GM23338 (cell line): ENCODE data around the gene UNC13D. TPM values are rescaled to one million over a fixed set of nuclear protein-coding genes. Genes with fewer than 3 reads are reported as not detected.

Experiments used
- ATAC-seq: fragments of 200-7000 bp; cut with Tn5 transposase; 3 replicates; pipeline ENCODE4 v1.9.1; 2020
- DNase-seq: peaks from one replicate; pipeline ENCODE4 v3.0.0-alpha.2; 2015; ENCODE audit warnings: low spot score
- H2AFZ ChIP-seq: fragments of 200-600 bp; sonication (generic); 2 replicates; pipeline ENCODE4 v1.8.0; 2016; ENCODE audit warnings: antibody characterized with exemption, mild to moderate bottlenecking, moderate library complexity
- H3F3A ChIP-seq: fragments of 200-600 bp; sonication (generic); replicated peaks from 2 replicates; pipeline ENCODE4 v1.8.0; 2017; ENCODE audit warnings: antibody characterized with exemption, mixed run types, low read depth
- H3K27ac ChIP-seq: fragments of 200-600 bp; sonication (generic); 2 replicates; pipeline ENCODE4 v1.6.1; 2016; ENCODE audit warnings: low read depth
- H3K27me3 ChIP-seq: fragments of 200-600 bp; sonication (generic); 2 replicates; pipeline ENCODE4 v1.8.0; 2016; ENCODE audit warnings: mild to moderate bottlenecking, mixed run types, moderate library complexity; ENCODE audit not compliant: insufficient read depth
- H3K36me3 ChIP-seq: fragments of 200-600 bp; sonication (generic); 2 replicates; pipeline ENCODE4 v1.8.0; 2016; ENCODE audit warnings: mild to moderate bottlenecking; ENCODE audit not compliant: insufficient read depth
- H3K4me1 ChIP-seq: fragments of 200-600 bp; sonication (generic); 2 replicates; pipeline ENCODE4 v1.8.0; 2016; ENCODE audit warnings: mild to moderate bottlenecking, moderate library complexity; ENCODE audit not compliant: insufficient read depth
- H3K4me2 ChIP-seq: fragments of 200-600 bp; sonication (generic); 2 replicates; pipeline ENCODE4 v1.7.1; 2017; ENCODE audit warnings: mixed run types
- H3K4me3 ChIP-seq: fragments of 200-600 bp; sonication (generic); 2 replicates; pipeline ENCODE4 v1.6.1; 2016; ENCODE audit warnings: mixed run types
- H3K79me2 ChIP-seq: fragments of 200-600 bp; sonication (generic); replicated peaks from 2 replicates; pipeline ENCODE4 v1.8.0; 2017; ENCODE audit warnings: mild to moderate bottlenecking; ENCODE audit not compliant: insufficient read depth
- H3K9me2 ChIP-seq: fragments of 200-600 bp; sonication (generic); 2 replicates; pipeline ENCODE4 v1.8.0; 2017; ENCODE audit not compliant: insufficient read depth
- H4K20me1 ChIP-seq: fragments of 200-600 bp; sonication (generic); replicated peaks from 2 replicates; pipeline ENCODE4 v1.8.0; 2017; ENCODE audit warnings: mild to moderate bottlenecking; ENCODE audit not compliant: insufficient read depth
- H3K27ac Mint-ChIP-seq: 2 replicates; pipeline ENCODE4 v1.8.0; 2020; ENCODE audit warnings: inconsistent platforms, mild to moderate bottlenecking, moderate library complexity, mixed read lengths
- H3K27me3 Mint-ChIP-seq: 3 replicates; pipeline ENCODE4 v1.8.0; 2022; ENCODE audit warnings: low read depth, mild to moderate bottlenecking, moderate library complexity, mixed read lengths, inconsistent platforms; ENCODE audit not compliant: insufficient read depth, poor library complexity
- H3K36me3 Mint-ChIP-seq: 3 replicates; pipeline ENCODE4 v1.8.0; 2021; ENCODE audit warnings: low read depth, mild to moderate bottlenecking, inconsistent platforms, moderate library complexity, mixed read lengths
- H3K4me1 Mint-ChIP-seq: 3 replicates; pipeline ENCODE4 v1.8.0; 2020; ENCODE audit warnings: mild to moderate bottlenecking, inconsistent platforms, mixed read lengths
- H3K4me3 Mint-ChIP-seq: 3 replicates; pipeline ENCODE4 v1.8.0; 2021; ENCODE audit warnings: moderate library complexity, mild to moderate bottlenecking, inconsistent platforms, mixed read lengths
- H3K9me3 Mint-ChIP-seq: 3 replicates; pipeline ENCODE4 v1.8.0; 2020; ENCODE audit warnings: moderate library complexity, mild to moderate bottlenecking, inconsistent platforms, mixed read lengths
- CREB1 ChIP-seq: fragments of 250-450 bp; sonication (Bioruptor Pico); IDR thresholded peaks from 2 replicates; pipeline ENCODE4 v1.5.0; 2020; ENCODE audit warnings: low read depth, mild to moderate bottlenecking, moderate library complexity
- CTCF ChIP-seq, 2 experiments: fragments of 200-600 bp in 1 of 2; sonication (generic) in 1 of 2; conservative IDR thresholded peaks; 2 replicates each; pipeline versions ENCODE4 v1.5.1 to v1.6.1; 2016 to 2017; ENCODE audit warnings: antibody characterized with exemption in 2 of 2, low read depth in 2 of 2, mild to moderate bottlenecking in 2 of 2, moderate library complexity in 1 of 2
- ETS1 ChIP-seq: IDR thresholded peaks from 2 replicates; pipeline ENCODE4 v1.6.1; 2016; ENCODE audit warnings: antibody characterized with exemption
- EZH2 ChIP-seq: fragments of 200-600 bp; sonication (generic); IDR thresholded peaks from one replicate; pipeline ENCODE4 v1.8.0; 2017; ENCODE audit warnings: antibody characterized with exemption, mild to moderate bottlenecking, low read depth; ENCODE audit not compliant: unreplicated experiment
- JUNB ChIP-seq: IDR thresholded peaks from one replicate; pipeline ENCODE4 v1.6.1; 2016; ENCODE audit warnings: antibody characterized with exemption; ENCODE audit not compliant: unreplicated experiment
- NANOG ChIP-seq: IDR thresholded peaks from 2 replicates; pipeline ENCODE4 v1.6.1; 2016; ENCODE audit warnings: antibody characterized with exemption, borderline replicate concordance
- POLR2AphosphoS5 ChIP-seq: IDR thresholded peaks from 2 replicates; pipeline ENCODE4 v1.6.1; 2016; ENCODE audit warnings: antibody characterized with exemption, low read depth
- STAT1 ChIP-seq: IDR thresholded peaks from one replicate; pipeline ENCODE4 v1.6.1; 2016; ENCODE audit warnings: antibody characterized with exemption; ENCODE audit not compliant: unreplicated experiment
- ZNF114 ChIP-seq: fragments of 250-450 bp; sonication (Bioruptor Pico); IDR thresholded peaks from 2 replicates; pipeline ENCODE4 v1.5.0; 2020; ENCODE audit warnings: mild to moderate bottlenecking, moderate library complexity
- ZNF331 ChIP-seq: fragments of 250-450 bp; sonication (Bioruptor Pico); IDR thresholded peaks from 2 replicates; pipeline ENCODE4 v1.5.0; 2020; ENCODE audit warnings: low read depth, mild to moderate bottlenecking, moderate library complexity
- ZNF462 ChIP-seq: fragments of 250-450 bp; sonication (Bioruptor Pico); IDR thresholded peaks from 2 replicates; pipeline ENCODE4 v1.5.0; 2020; ENCODE audit warnings: mild to moderate bottlenecking, moderate library complexity
- polyA plus RNA-seq: library from polyadenylated mRNA; unstranded; fragments of >200 nt; fragmentation: Nextera tagmentation; extraction: Ambion mirVana; gene quantifications from 2 replicates; pipeline ENCODE4 v1.2.1, GENCODE V29; 2016
- total RNA-seq: library from RNA; depleted of rRNA; stranded (reverse); fragments of >200 nt; shearing (Covaris generic); gene quantifications from 2 replicates; pipeline ENCODE4 v1.2.3, GENCODE V29; 2014

UNC13D gene
- total and polyA plus RNA-seq, 2 experiments from 2014 or later: 5.9 to 10.8 TPM

GRCh38 chr17:75892556-75893224, 48.5 kb upstream of the UNC13D start:
- Mint-ChIP-seq H3K4me1 (peaks cover 23% of the 10 kb centered on the region), H3K9me3 (no peaks in the 10 kb centered on the region), H3K36me3 (peaks cover 25% of the 10 kb centered on the region), H3K27me3 (peaks cover 18% of the 10 kb centered on the region), H3K27ac (no peak overlapping the region), H3K4me3 (no peak overlapping the region)
- no peak overlapping the region for H3K27ac ChIP-seq
- peaks cover 18% of the 10 kb centered on the region for H3K79me2 ChIP-seq
- peaks cover 17% of the 10 kb centered on the region; the same call in 1 of the 2 replicates for H3K4me1 ChIP-seq
- no peaks in the 10 kb centered on the region; the same call in 1 of the 2 replicates for H4K20me1 ChIP-seq
- H3K4me3 ChIP-seq: no peak overlapping the region
- H3K36me3 ChIP-seq: no peaks in the 10 kb centered on the region
- no peaks in the 10 kb centered on the region for H3K9me2 ChIP-seq
- ATAC-seq (no peak), DNase-seq (no peak)
- no peaks in the 10 kb centered on the region for H3K27me3 ChIP-seq
- H3K4me2 ChIP-seq: no peak overlapping the region
- peaks cover 24% of the 10 kb centered on the region for H3F3A ChIP-seq
- no peak overlapping the region for H2AFZ ChIP-seq
- no peak for TF ChIP-seq JUNB

GRCh38 chr17:75891605-75892555, 47.7 kb upstream of the UNC13D start:
- H3K27ac Mint-ChIP-seq: no peak overlapping the region
- no peak for TF ChIP-seq POLR2AphosphoS5
- TF ChIP-seq STAT1: no peak
- no peak for TF ChIP-seq ZNF462 (CRISPR knock-in tag)
- TF ChIP-seq CTCF (conservative IDR thresholded peaks at IDR 0.05; ENCODE audit: low read depth in 2 of 2): no peak
- no peak for TF ChIP-seq EZH2
- TF ChIP-seq ZNF114 (CRISPR knock-in tag): no peak
- no peak for TF ChIP-seq NANOG
- no peak for TF ChIP-seq CREB1 (CRISPR knock-in tag)
- no peak for TF ChIP-seq ETS1
- no peak for TF ChIP-seq ZNF331 (CRISPR knock-in tag)
- H3K4me3 Mint-ChIP-seq: no peak overlapping the region
- H3F3A ChIP-seq: peaks cover 18% of the 10 kb centered on the region
- peaks cover 11% of the 10 kb centered on the region; the same call in 1 of the 2 replicates for H3K4me1 ChIP-seq
- H3K4me2 ChIP-seq: no peak overlapping the region
- peaks cover 18% of the 10 kb centered on the region for H3K27me3 Mint-ChIP-seq
- DNase-seq (no peak), ATAC-seq (no peak)
- H3K4me1 Mint-ChIP-seq: peaks cover 18% of the 10 kb centered on the region
- no peak overlapping the region for H2AFZ ChIP-seq
- H4K20me1 ChIP-seq: no peaks in the 10 kb centered on the region; the same call in 1 of the 2 replicates
- no peaks in the 10 kb centered on the region for H3K9me3 Mint-ChIP-seq
- H3K9me2 ChIP-seq: no peaks in the 10 kb centered on the region
- H3K36me3 ChIP-seq: no peaks in the 10 kb centered on the region
- no peak overlapping the region for H3K27ac ChIP-seq
- H3K27me3 ChIP-seq: no peaks in the 10 kb centered on the region
- peaks cover 25% of the 10 kb centered on the region for H3K36me3 Mint-ChIP-seq
- peaks cover 18% of the 10 kb centered on the region for H3K79me2 ChIP-seq
- no peak overlapping the region for H3K4me3 ChIP-seq
